Measurements from ENCODE around the gene TRABD2B.

The TRABD2B gene

DNA sequence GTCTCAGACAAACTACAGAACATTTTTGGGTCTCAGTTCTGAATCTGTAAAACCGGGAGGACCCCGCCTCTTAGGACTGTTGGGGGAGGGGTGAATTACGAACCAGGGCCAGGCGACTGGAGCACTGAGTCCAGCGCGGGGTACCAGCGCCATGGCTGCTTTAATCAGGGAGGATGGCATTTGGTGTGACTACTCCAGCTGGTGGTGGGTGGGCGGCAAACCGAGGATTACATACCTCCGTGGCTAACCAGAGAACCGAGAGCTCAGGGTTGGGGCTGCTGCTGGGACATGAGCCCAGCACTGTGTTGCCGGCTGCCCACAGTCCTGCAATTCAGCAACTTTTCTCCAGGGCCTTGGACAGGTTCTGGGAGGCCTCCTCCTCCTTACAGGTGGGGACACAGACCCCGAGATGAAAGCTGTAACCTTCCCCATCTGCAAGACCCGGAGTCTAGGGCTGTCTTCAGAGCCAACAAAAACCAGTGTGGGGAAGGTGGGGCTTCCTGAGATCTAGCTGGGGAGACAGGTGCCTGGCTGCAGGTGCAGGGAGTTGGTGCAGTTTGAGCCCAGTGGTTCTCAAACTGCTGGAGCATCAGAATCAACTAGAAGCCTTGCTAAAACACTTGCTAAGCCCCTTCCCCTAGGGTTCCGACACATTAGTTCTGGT, 285.9 kb downstream of the TRABD2B start:
- Histone ChIP-seq H3K9me3 (ENCODE audit: insufficient read depth, low read length, severe bottlenecking) (no peaks in the 10 kb centered on the region), H3K4me2 (ENCODE audit: insufficient read depth, low read length) (no peak overlapping the region), H3K4me1 (ENCODE audit: insufficient read depth, low read length) (no peaks in the 10 kb centered on the region), H3K4me3 (ENCODE audit: low read depth in 1 of 2, low read length in 2 of 2) (no peak overlapping the region), H3K36me3 (ENCODE audit: insufficient read depth, low read length) (no peaks in the 10 kb centered on the region), H2AFZ (ENCODE audit: low read depth, low read length) (no peak overlapping the region), H3K79me2 (ENCODE audit: insufficient read depth, low read length) (no peaks in the 10 kb centered on the region), H3K9ac (ENCODE audit: low read depth, low read length) (no peak overlapping the region), H4K20me1 (ENCODE audit: insufficient read depth, low read length) (no peaks in the 10 kb centered on the region), H3K27ac (ENCODE audit: low read length) (no peak overlapping the region), H3K27me3 (ENCODE audit: insufficient read depth, low read length, poor library complexity) (peaks cover 4% of the 10 kb centered on the region)
- TF ChIP-seq EZH2 (IDR thresholded peaks at IDR 0.05; ENCODE audit: borderline replicate concordance, low read depth, low read length, severe bottlenecking) = no peak
- TF ChIP-seq, protein P1, sequence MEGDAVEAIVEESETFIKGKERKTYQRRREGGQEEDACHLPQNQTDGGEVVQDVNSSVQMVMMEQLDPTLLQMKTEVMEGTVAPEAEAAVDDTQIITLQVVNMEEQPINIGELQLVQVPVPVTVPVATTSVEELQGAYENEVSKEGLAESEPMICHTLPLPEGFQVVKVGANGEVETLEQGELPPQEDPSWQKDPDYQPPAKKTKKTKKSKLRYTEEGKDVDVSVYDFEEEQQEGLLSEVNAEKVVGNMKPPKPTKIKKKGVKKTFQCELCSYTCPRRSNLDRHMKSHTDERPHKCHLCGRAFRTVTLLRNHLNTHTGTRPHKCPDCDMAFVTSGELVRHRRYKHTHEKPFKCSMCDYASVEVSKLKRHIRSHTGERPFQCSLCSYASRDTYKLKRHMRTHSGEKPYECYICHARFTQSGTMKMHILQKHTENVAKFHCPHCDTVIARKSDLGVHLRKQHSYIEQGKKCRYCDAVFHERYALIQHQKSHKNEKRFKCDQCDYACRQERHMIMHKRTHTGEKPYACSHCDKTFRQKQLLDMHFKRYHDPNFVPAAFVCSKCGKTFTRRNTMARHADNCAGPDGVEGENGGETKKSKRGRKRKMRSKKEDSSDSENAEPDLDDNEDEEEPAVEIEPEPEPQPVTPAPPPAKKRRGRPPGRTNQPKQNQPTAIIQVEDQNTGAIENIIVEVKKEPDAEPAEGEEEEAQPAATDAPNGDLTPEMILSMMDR (IDR thresholded peaks at IDR 0.05; ENCODE audit: borderline replicate concordance, extremely low read depth, low read length, poor library complexity, severe bottlenecking) = no peak
- ATAC-seq (ENCODE audit: insufficient read depth, low read depth) (no peak), DNase-seq (no peak)

Data from DND-41 (cell line).